ENCODE measurements around the gene TRIP4.
"Not testable (repeated sequence)": the region's sequence is repeated elsewhere in the genome, so short reads cannot be mapped to it uniquely, and the experiment has no call there.

Gene TRIP4

GRCh38 chr15:64478863-64479262 is 91.2 kb downstream of the TRIP4 start:
- no peak for DNase-seq (ENCODE audit: extremely low read depth, low read depth)

GRCh38 chr15:64480891-64481290 is 93.3 kb downstream of the TRIP4 start:
- DNase-seq (ENCODE audit: extremely low read depth, low read depth): no peak
- no peak for TF ChIP-seq CTCF (IDR thresholded peaks at IDR 0.05; ENCODE audit: low read depth, low read length)

More at GRCh38 chr15:64478863-64479262, 91.2 kb downstream of the TRIP4 start:
- TF ChIP-seq CTCF (IDR thresholded peaks at IDR 0.05; ENCODE audit: low read depth, low read length): no peak

GRCh38 chr15:64483749-64484148 is 96.1 kb downstream of the TRIP4 start:
- DNase-seq (ENCODE audit: extremely low read depth, low read depth): no peak
- TF ChIP-seq CTCF (IDR thresholded peaks at IDR 0.05; ENCODE audit: low read depth, low read length): no peak

- TF ChIP-seq CTCF (IDR thresholded peaks at IDR 0.05; ENCODE audit: low read depth, low read length): no peak
- no peak for DNase-seq (ENCODE audit: extremely low read depth, low read depth)
These were observed 98.2 kb downstream of the TRIP4 start for GRCh38 chr15:64485796-64486195.

- no peak for TF ChIP-seq CTCF (IDR thresholded peaks at IDR 0.05; ENCODE audit: low read depth, low read length)
- no peak for DNase-seq (ENCODE audit: extremely low read depth, low read depth)
These were observed 103.1 kb downstream of the TRIP4 start for GRCh38 chr15:64490598-64491259.

- no peak for DNase-seq (ENCODE audit: extremely low read depth, low read depth)
- TF ChIP-seq CTCF (IDR thresholded peaks at IDR 0.05; ENCODE audit: low read depth, low read length): no peak
These were observed 106.0 kb downstream of the TRIP4 start for GRCh38 chr15:64493641-64494040.

- not testable (repeated sequence) for DNase-seq (ENCODE audit: extremely low read depth, low read depth)
These were observed 108.3 kb downstream of the TRIP4 start for GRCh38 chr15:64495968-64496367.
